MM.1S (cell line): ENCODE data around the gene PNO1.

Experiments used
- CTCF ChIP-seq: fragments of 300-600 bp; sonication (generic); IDR thresholded peaks from 2 replicates; pipeline ENCODE4 v1.5.1; 2016; ENCODE audit warnings: antibody characterized with exemption, low read length, mixed read lengths
- EZH2 ChIP-seq: fragments of 300-600 bp; sonication (generic); optimal IDR thresholded peaks from 2 replicates; pipeline ENCODE3; 2017; ENCODE audit warnings: low read depth, mild to moderate bottlenecking, antibody characterized with exemption, low read length, mixed read lengths

GRCh38 chr2:68167186-68167585 is 9.5 kb downstream of the PNO1 start:
- TF ChIP-seq CTCF (no peak), EZH2 (no peak)
